IPS-15b (cell line): ENCODE data around the gene ARHGAP9.
"Not testable (repeated sequence)": the region's sequence is repeated elsewhere in the genome, so short reads cannot be mapped to it uniquely, and the experiment has no call there.

Source experiments
- H3K27me3 ChIP-seq: one replicate; pipeline ENCODE4 v1.6.1; 2013; ENCODE audit warnings: low read length; ENCODE audit not compliant: control insufficient read depth, insufficient read depth
- H3K36me3 ChIP-seq: one replicate; pipeline ENCODE4 v1.6.1; 2013; ENCODE audit warnings: low read length; ENCODE audit not compliant: control insufficient read depth, insufficient read depth
- H3K4me1 ChIP-seq: one replicate; pipeline ENCODE4 v1.6.1; 2013; ENCODE audit warnings: mild to moderate bottlenecking, low read length; ENCODE audit not compliant: control insufficient read depth, insufficient read depth
- H3K4me3 ChIP-seq: one replicate; pipeline ENCODE4 v1.5.1; 2013; ENCODE audit warnings: low read depth, low read length
- H3K9ac ChIP-seq: one replicate; pipeline ENCODE4 v1.6.1; 2013; ENCODE audit warnings: low read depth, mild to moderate bottlenecking, low read length
- H3K9me3 ChIP-seq: one replicate; pipeline ENCODE4 v1.6.1; 2013; ENCODE audit warnings: mild to moderate bottlenecking, low read length; ENCODE audit not compliant: control insufficient read depth, insufficient read depth

Gene ARHGAP9

DNA sequence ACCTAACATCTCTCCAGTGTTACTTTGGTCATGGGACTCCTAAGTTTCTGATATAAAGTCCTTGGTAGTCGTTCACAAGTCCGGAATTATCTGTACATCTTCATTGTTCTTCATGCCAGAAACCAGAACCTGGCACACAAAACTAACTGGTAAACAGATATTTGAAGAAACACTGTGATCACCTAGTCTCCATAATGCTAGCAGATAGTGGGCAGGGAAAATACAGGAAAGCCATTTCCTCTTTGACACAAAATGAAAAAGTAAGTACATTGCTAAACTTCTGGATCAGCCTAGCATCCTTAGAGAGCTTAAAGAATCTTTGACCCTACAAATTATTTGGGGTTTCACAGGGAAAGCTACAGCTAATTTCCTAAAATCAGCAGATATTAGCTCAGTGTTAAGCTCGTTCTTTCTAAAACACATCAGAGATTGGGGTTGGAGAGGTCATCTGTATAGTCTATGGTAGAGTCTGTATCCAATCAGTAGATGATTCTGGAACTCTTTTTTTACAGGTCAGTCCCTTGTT is 35.8 kb upstream of the ARHGAP9 start:
- peaks cover 69% of the 10 kb centered on the region for H3K36me3 ChIP-seq
- no peaks in the 10 kb centered on the region for H3K9me3 ChIP-seq
- H3K4me1 ChIP-seq: peaks cover 5% of the 10 kb centered on the region
- H3K4me3 ChIP-seq: no peak overlapping the region
- H3K9ac ChIP-seq: no peak overlapping the region
- H3K27me3 ChIP-seq: no peaks in the 10 kb centered on the region

DNA sequence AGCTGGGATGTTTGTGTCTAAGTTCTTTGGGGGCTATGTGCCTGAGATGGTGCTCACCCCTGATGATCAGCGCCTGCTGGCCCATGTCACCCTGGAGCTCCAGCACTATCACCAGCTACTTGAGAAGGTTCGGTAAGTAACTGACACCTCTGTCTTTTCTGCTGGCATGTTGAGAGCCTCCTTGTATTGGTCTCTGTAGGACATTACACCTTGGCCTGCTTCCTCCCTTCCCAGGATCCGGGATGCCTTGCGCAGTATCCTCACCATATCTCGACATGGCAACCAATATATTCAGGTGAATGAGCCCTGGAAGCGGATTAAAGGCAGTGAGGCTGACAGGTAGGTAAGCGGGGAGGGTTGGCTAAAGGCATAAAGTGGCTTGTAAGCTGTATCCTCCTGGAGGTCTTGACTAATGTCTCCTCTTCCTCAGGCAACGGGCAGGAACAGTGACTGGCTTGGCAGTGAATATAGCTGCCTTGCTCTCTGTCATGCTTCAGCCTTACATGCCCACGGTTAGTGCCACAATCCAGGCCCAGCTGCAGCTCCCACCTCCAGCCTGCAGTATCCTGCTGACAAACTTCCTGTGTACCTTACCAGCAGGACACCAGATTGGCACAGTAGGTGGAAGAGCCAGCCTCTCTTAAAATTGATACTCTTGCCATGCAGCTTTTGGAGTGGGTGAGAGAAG is 35.2 kb upstream of the ARHGAP9 start:
- no peaks in the 10 kb centered on the region for H3K9me3 ChIP-seq
- no peaks in the 10 kb centered on the region for H3K27me3 ChIP-seq
- peaks cover 5% of the 10 kb centered on the region for H3K4me1 ChIP-seq
- H3K4me3 ChIP-seq: no peak overlapping the region
- H3K9ac ChIP-seq: no peak overlapping the region
- peaks cover 72% of the 10 kb centered on the region for H3K36me3 ChIP-seq

DNA sequence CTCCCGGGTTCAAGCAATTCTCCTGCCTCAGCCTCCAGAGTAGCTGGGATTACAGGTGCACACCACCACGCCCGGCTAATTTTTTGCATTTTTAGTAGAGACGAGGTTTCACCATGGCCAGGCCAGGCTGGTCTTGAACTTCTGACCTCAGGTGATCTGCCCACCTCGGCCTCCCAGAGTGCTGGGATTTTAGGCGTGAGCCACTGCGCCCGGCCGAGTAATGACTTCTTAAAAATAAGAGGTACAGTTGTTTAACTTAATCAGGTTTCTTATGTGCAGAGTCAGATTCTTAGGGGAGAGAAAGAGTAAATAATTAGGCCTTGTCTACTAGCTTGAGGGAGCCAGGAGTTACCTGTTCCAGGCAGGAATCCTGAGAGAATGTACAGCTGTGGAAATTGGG is 34.6 kb upstream of the ARHGAP9 start:
- not testable (repeated sequence) for H3K4me1 ChIP-seq, H3K27me3 ChIP-seq, H3K4me3 ChIP-seq, H3K9me3 ChIP-seq, H3K9ac ChIP-seq
- peaks cover 76% of the 10 kb centered on the region for H3K36me3 ChIP-seq

DNA sequence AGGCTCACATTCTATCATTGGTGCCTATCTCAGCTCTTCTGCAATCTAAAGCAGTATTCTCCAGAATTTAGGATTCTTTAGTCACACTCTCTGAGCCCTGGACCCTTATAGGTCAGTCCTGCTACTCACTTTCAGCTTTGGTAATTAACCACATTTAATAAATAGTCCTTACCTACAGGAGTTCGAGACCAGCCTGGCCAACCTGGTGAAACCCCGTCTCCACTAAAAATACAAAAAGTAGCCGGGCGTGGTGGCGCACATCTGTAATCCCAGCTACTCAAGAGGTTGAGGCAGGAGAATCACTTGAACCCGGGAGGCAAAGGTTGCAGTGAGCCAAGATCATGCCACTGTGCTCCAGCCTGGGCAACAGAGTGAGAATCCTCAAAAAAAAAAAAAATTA is 34.0 kb upstream of the ARHGAP9 start:
- not testable (repeated sequence) for H3K4me1 ChIP-seq, H3K4me3 ChIP-seq, H3K27me3 ChIP-seq, H3K9ac ChIP-seq, H3K9me3 ChIP-seq
- peaks cover 76% of the 10 kb centered on the region for H3K36me3 ChIP-seq

DNA sequence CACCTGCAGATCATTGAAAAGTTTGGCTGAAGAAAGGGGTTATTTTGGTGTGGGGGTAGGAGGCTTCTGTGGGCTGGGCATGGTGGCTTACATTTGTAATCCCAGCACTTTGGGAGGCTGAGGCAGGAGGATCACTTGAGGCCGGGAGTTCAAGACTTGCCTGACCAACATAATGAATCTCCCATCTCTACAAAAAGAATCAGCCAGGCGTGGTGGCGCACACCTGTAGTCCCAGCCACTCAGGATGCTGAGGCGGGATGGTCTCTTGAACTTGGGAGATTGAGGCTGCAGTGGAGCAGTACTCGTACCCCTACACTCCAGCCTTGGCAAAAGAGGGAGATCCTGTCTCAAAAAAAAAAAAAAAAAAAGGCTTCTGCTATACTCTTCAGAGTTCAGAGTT is 33.6 kb upstream of the ARHGAP9 start:
- Histone ChIP-seq H3K36me3 (peaks cover 75% of the 10 kb centered on the region), H3K9ac (no peak overlapping the region), H3K9me3 (no peaks in the 10 kb centered on the region), H3K4me1 (peaks cover 2% of the 10 kb centered on the region), H3K4me3 (no peak overlapping the region), H3K27me3 (no peaks in the 10 kb centered on the region)

DNA sequence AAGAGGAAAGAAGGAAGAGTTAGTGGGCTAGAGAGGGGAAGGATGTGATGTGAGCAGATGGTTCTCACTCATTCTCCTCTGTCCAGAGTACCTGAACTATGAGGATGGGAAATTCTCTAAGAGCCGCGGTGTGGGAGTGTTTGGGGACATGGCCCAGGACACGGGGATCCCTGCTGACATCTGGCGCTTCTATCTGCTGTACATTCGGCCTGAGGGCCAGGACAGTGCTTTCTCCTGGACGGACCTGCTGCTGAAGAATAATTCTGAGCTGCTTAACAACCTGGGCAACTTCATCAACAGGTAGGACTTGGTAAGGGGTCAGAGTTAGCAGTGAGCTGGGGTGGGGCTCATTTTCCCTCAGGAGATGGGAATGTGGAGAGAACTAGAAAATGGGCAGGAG is 33.0 kb upstream of the ARHGAP9 start:
- Histone ChIP-seq H3K4me1 (no peaks in the 10 kb centered on the region), H3K27me3 (no peaks in the 10 kb centered on the region), H3K9me3 (no peaks in the 10 kb centered on the region), H3K9ac (no peak overlapping the region), H3K36me3 (peaks cover 70% of the 10 kb centered on the region), H3K4me3 (no peak overlapping the region)

DNA sequence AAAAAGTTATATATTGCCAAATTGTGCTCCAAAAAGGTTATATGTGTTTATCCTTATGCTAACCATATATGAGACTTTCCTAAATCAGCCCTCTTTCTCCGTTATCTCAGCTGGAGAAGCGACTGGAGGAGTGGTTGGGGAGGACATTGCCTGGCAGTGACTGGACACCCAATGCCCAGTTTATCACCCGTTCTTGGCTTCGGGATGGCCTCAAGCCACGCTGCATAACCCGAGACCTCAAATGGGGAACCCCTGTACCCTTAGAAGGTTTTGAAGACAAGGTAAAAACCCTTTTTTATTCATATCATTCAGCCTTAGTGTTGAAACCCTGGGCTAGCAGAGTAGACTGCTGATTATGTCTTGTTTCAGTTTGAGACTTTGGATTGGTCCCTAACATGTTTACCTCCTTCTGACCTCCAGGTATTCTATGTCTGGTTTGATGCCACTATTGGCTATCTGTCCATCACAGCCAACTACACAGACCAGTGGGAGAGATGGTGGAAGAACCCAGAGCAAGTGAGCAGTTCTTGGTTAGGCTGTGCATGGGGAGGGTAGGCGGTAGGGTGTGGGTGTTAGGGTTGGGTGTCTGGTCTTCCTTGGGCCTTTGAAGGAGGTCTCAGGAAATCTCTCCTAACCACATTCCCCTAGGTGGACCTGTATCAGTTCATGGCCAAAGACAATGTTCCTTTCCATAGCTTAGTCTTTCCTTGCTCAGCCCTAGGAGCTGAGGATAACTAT is 32.1 kb upstream of the ARHGAP9 start:
- Histone ChIP-seq H3K4me3 (no peak overlapping the region), H3K36me3 (peaks cover 63% of the 10 kb centered on the region)

DNA sequence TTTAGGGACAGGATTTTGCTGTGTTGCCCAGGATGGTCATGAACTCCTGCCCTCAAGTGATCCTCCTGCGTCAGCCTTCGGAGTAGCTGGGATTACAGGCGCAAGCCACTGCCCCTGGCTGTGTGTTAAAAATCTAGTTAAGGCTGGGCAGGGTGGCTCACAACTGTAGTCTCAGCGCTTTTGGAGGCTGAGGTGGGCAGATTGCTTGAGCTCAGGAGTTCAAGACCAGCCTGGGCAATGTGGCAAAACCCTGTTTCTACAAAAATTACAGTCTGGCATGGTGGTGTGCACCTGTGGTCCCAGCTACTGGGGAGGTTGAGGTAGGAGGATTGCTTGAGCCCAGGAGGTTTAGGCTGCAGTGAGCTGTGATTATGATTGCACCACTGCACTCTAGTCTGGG is 31.5 kb upstream of the ARHGAP9 start:
- Histone ChIP-seq H3K27me3 (no peaks in the 10 kb centered on the region), H3K4me3 (no peak overlapping the region), H3K9me3 (no peaks in the 10 kb centered on the region), H3K4me1 (no peaks in the 10 kb centered on the region), H3K9ac (no peak overlapping the region), H3K36me3 (peaks cover 61% of the 10 kb centered on the region)

More for the DNA sequence above, 32.1 kb upstream of the ARHGAP9 start:
- Histone ChIP-seq H3K9me3 (no peaks in the 10 kb centered on the region), H3K4me1 (no peaks in the 10 kb centered on the region), H3K9ac (no peak overlapping the region), H3K27me3 (no peaks in the 10 kb centered on the region)

DNA sequence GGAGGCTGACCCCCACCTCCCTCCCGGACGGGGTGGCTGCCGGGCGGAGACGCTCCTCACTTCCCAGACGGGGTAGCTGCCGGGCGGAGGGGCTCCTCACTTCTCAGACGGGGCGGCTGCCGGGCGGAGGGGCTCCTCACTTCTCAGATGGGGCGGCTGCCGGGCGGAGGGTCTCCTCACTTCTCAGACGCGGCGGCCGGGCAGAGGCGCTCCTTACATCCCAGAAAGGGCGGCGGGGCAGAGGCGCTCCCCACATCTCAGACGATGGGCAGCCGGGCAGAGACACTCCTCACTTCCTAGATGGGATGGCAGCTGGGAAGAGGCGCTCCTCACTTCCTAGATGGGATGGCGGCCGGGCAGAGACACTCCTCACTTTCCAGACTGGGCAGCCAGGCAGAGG is 28.1 kb upstream of the ARHGAP9 start:
- H3K9ac ChIP-seq, H3K4me1 ChIP-seq, H3K4me3 ChIP-seq, H3K27me3 ChIP-seq, H3K9me3 ChIP-seq: not testable (repeated sequence)
- peaks cover 53% of the 10 kb centered on the region for H3K36me3 ChIP-seq

DNA sequence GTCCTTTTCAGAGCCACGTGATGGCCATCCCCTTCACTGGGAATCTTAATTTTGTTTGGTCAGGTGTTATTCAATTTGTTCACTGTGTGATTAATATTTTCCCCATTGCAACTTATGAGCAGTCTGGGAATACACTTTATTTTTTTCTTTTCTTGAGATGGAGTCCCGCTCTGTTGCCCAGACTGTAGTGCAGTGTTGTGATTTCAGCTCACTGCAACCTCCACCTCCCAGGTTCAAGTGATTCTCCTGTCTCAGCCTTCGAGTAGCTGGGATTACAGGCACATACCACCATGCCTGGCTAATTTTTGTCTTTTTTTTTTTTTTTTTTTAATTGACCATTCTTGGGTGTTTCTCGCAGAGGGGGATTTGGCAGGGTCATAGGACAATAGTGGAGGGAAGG is 26.9 kb upstream of the ARHGAP9 start:
- not testable (repeated sequence) for H3K9me3 ChIP-seq, H3K27me3 ChIP-seq, H3K4me1 ChIP-seq, H3K4me3 ChIP-seq, H3K9ac ChIP-seq
- peaks cover 42% of the 10 kb centered on the region for H3K36me3 ChIP-seq

DNA sequence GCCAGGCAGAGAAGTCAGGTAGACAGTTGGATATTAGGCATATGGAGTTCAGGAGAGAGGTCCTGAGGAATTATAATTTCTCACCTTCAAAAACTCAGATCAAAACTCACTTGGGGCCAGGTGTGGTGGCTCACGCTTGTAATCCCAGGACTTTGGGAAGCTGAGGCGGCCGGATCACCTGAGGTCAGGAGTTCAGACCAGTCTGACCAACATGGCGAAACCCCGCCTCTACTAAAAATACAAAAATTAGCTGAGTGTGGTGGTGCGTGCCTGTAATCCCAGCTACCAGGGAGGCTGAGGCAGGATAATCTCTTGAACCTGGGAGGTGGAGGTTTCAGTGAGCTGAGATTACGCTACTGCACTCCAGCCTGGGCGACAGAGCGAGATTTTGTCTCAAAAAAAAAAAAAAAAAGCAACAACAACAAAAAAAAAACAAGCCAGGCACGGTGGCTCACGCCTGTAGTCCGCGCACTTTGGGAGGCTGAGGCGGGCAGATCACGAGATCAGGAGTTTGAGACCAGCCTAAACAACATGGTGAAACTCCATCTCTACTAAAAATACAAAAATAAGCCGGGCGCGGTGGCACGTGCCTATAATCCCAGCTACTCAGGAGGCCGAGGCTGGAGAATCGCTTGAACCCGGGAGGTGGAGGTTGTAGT is 22.8 kb upstream of the ARHGAP9 start:
- not testable (repeated sequence) for H3K4me3 ChIP-seq, H3K27me3 ChIP-seq, H3K9me3 ChIP-seq, H3K4me1 ChIP-seq, H3K9ac ChIP-seq
- H3K36me3 ChIP-seq: peaks cover 63% of the 10 kb centered on the region

DNA sequence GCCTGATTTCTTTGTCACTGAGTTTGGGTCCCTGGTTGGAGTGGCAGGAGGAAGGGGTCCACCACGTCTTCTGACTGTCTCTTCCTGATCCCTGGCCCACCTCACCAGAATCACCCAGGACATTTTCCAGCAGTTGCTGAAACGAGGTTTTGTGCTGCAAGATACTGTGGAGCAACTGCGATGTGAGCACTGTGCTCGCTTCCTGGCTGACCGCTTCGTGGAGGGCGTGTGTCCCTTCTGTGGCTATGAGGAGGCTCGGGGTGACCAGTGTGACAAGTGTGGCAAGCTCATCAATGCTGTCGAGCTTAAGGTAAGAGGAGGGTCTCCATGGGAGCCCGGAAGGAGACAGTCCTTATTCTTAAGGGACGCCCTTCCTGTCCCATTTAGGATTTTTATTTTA is 20.5 kb upstream of the ARHGAP9 start:
- Histone ChIP-seq H3K36me3 (peaks cover 60% of the 10 kb centered on the region), H3K9ac (no peak overlapping the region), H3K4me3 (no peak overlapping the region), H3K27me3 (no peaks in the 10 kb centered on the region), H3K4me1 (no peaks in the 10 kb centered on the region), H3K9me3 (no peaks in the 10 kb centered on the region)
